HCT116 (cell line): ENCODE results near the gene EIF4G2. TPM values are rescaled to one million over a fixed set of nuclear protein-coding genes. Genes with fewer than 3 reads are reported as not detected.

Experiments
- ATAC-seq: fragments of 200-7000 bp; cut with Tn5 transposase; 2 replicates; pipeline ENCODE4 v1.9.1; 2020; ENCODE audit warnings: mild to moderate bottlenecking, moderate library complexity
- BruUV-seq: library from RNA; stranded (reverse); fragments of 400-500 nt; replicated peaks from 2 replicates; lab custom pipeline; 2021; lab: Mats Ljungman, UMichigan
- CTCF ChIA-PET: fragments of 300-600 bp; sonication (Branson Sonifier 250); formaldehyde crosslinking; loops from one replicate; lab custom pipeline; 2021; ENCODE audit warnings: antibody characterized with exemption; lab: Charles Lee
- POLR2A ChIA-PET: fragments of 300-600, 350-600 bp; sonication (Branson Sonifier 250); formaldehyde crosslinking; loops from one replicate; lab custom pipeline; 2021; ENCODE audit warnings: antibody characterized with exemption; lab: Charles Lee
- RAD21 ChIA-PET, 2 experiments: fragments of 300-600 bp; sonication (Branson Sonifier 250); formaldehyde crosslinking; loops; one replicate each; lab custom pipeline; 2023; ENCODE audit warnings: low total read pairs in 2 of 2; ENCODE audit not compliant: uncharacterized antibody in 2 of 2, unreplicated experiment in 2 of 2, low non-redundant PET in 1 of 2; lab: Charles Lee
- DNase-seq: peaks from one replicate; pipeline ENCODE4 v3.0.0-alpha.2; 2010; ENCODE audit warnings: low read depth, low spot score
- H2AFZ ChIP-seq: fragments of 200-600 bp; shearing (Covaris generic), sonication (generic); 2 replicates; pipeline ENCODE4 v1.6.1; 2017; ENCODE audit warnings: low read depth, mixed run types, mixed read lengths, antibody characterized with exemption, low read length; ENCODE audit not compliant: poor library complexity, severe bottlenecking
- H3K27ac ChIP-seq: 2 replicates; pipeline ENCODE4 v1.5.1; 2012; ENCODE audit warnings: low read depth, low read length
- H3K27me3 ChIP-seq: fragments of 200-600 bp; sonication (generic); 2 replicates; pipeline ENCODE4 v1.6.1; 2016; ENCODE audit warnings: mixed run types, low read length, mixed read lengths; ENCODE audit not compliant: insufficient read depth
- H3K36me3 ChIP-seq, 2 experiments: fragments of 200-500 bp in 1 of 2; fragments of 200-600 bp in 1 of 2; sonication (Bioruptor generic) in 1 of 2; sonication (generic) in 1 of 2; 2 replicates each; pipeline versions ENCODE4 v1.5.1 to v1.6.1; 2014 to 2016; ENCODE audit warnings: low read length in 2 of 2, inconsistent platforms in 1 of 2, mixed read lengths in 1 of 2, mixed run types in 1 of 2; ENCODE audit not compliant: insufficient read depth in 2 of 2, control insufficient read depth in 1 of 2
- H3K4me1 ChIP-seq, 2 experiments: fragments of 200-600 bp in 1 of 2; sonication (generic) in 1 of 2; 2 replicates each; pipeline versions ENCODE4 v1.5.1 to v1.6.1; 2012 to 2017; ENCODE audit warnings: low read length in 2 of 2, inconsistent platforms in 1 of 2, mild to moderate bottlenecking in 1 of 2, mixed read lengths in 1 of 2, mixed run types in 1 of 2, moderate library complexity in 1 of 2; ENCODE audit not compliant: insufficient read depth in 2 of 2, control insufficient read depth in 1 of 2
- H3K4me2 ChIP-seq: fragments of 200-600 bp; sonication (generic); 2 replicates; pipeline ENCODE4 v1.6.1; 2017; ENCODE audit warnings: mixed run types, low read length, mixed read lengths
- H3K4me3 ChIP-seq, 2 experiments: fragments of 200-600 bp in 1 of 2; sonication (generic) in 1 of 2; replicated peaks in 1 of 2; 2 replicates each; pipeline ENCODE4 v1.5.1; 2011 to 2016; ENCODE audit warnings: low read length in 2 of 2, control low read depth in 1 of 2, low read depth in 1 of 2, mild to moderate bottlenecking in 1 of 2, mixed read lengths in 1 of 2, mixed run types in 1 of 2
- H3K79me2 ChIP-seq: fragments of 200-600 bp; sonication (generic); 2 replicates; pipeline ENCODE4 v1.6.1; 2017; ENCODE audit warnings: mild to moderate bottlenecking, mixed run types, low read length, moderate library complexity, mixed read lengths; ENCODE audit not compliant: insufficient read depth
- H3K9ac ChIP-seq: fragments of 200-600 bp; sonication (generic); 2 replicates; pipeline ENCODE4 v1.6.1; 2016; ENCODE audit warnings: low read length, mixed read lengths
- H3K9me2 ChIP-seq: fragments of 200-600 bp; sonication (generic), shearing (Covaris generic); 2 replicates; pipeline ENCODE4 v1.6.1; 2017; ENCODE audit warnings: mixed run types, mild to moderate bottlenecking, moderate library complexity; ENCODE audit not compliant: insufficient read depth
- H3K9me3 ChIP-seq, 2 experiments: fragments of 200-500 bp in 1 of 2; fragments of 200-600 bp in 1 of 2; sonication (Bioruptor generic) in 1 of 2; sonication (generic) in 1 of 2; 2 replicates each; pipeline ENCODE4 v1.6.1; 2014 to 2017; ENCODE audit warnings: low read length in 2 of 2, mixed read lengths in 2 of 2, inconsistent platforms in 1 of 2, low read depth in 1 of 2, mild to moderate bottlenecking in 1 of 2, mixed run types in 1 of 2, moderate library complexity in 1 of 2; ENCODE audit not compliant: control insufficient read depth in 1 of 2, insufficient read depth in 1 of 2
- H4K20me1 ChIP-seq: fragments of 200-600 bp; sonication (generic), shearing (Covaris generic); 2 replicates; pipeline ENCODE4 v1.6.1; 2017; ENCODE audit warnings: mixed run types, mild to moderate bottlenecking, moderate library complexity; ENCODE audit not compliant: insufficient read depth
- CBX3 ChIP-seq: IDR thresholded peaks from 2 replicates; pipeline ENCODE4 v1.6.1; 2012; ENCODE audit warnings: low read depth
- CEBPB ChIP-seq: IDR thresholded peaks from 2 replicates; pipeline ENCODE4 v1.6.1; 2012; ENCODE audit warnings: low read depth
- EGR1 ChIP-seq: IDR thresholded peaks from 2 replicates; pipeline ENCODE4 v1.6.1; 2012; ENCODE audit warnings: low read depth
- ELF1 ChIP-seq: IDR thresholded peaks from 2 replicates; pipeline ENCODE4 v1.6.1; 2012; ENCODE audit warnings: low read depth, borderline replicate concordance
- EZH2 ChIP-seq: fragments of 200-600 bp; sonication (generic); IDR thresholded peaks from 2 replicates; pipeline ENCODE4 v1.6.1; 2017; ENCODE audit warnings: antibody characterized with exemption, mixed run types
- EZH2phosphoT487 ChIP-seq: fragments of 200-600 bp; IDR thresholded peaks from 2 replicates; pipeline ENCODE4 v1.6.1; 2018; ENCODE audit warnings: antibody characterized with exemption, borderline replicate concordance
- FOSL1 ChIP-seq: IDR thresholded peaks from 2 replicates; pipeline ENCODE4 v1.6.1; 2012; ENCODE audit warnings: low read depth
- POLR2A ChIP-seq: IDR thresholded peaks from 2 replicates; pipeline ENCODE4 v1.7.0; 2011; ENCODE audit warnings: borderline replicate concordance; ENCODE audit not compliant: insufficient read depth, insufficient read length; ENCODE audit errors: extremely low read depth
- POLR2AphosphoS5 ChIP-seq: IDR thresholded peaks from 2 replicates; pipeline ENCODE4 v1.6.1; 2011; ENCODE audit warnings: mild to moderate bottlenecking, low read depth, low read length, moderate library complexity
- RAD21 ChIP-seq: IDR thresholded peaks from 2 replicates; pipeline ENCODE4 v1.6.1; 2012; ENCODE audit warnings: low read depth, mild to moderate bottlenecking
- SIN3A ChIP-seq: IDR thresholded peaks from 2 replicates; pipeline ENCODE4 v1.6.1; 2012; ENCODE audit warnings: low read depth
- SP1 ChIP-seq: IDR thresholded peaks from 2 replicates; pipeline ENCODE4 v1.6.1; 2012; ENCODE audit warnings: low read depth
- SRF ChIP-seq: IDR thresholded peaks from 2 replicates; pipeline ENCODE4 v1.6.1; 2012; ENCODE audit warnings: low read depth
- TCF7L2 ChIP-seq: IDR thresholded peaks from 2 replicates; pipeline ENCODE4 v1.7.0; 2011; ENCODE audit warnings: borderline replicate concordance, inconsistent platforms; ENCODE audit not compliant: insufficient read depth, insufficient read length; ENCODE audit errors: extremely low read depth
- YY1 ChIP-seq: IDR thresholded peaks from 2 replicates; pipeline ENCODE4 v1.6.1; 2011; ENCODE audit warnings: low read length, low read depth, moderate library complexity, mild to moderate bottlenecking; ENCODE audit not compliant: insufficient replicate concordance; ENCODE audit errors: extremely low read depth
- ZFX ChIP-seq: fragments of 450-650 bp; IDR thresholded peaks from 2 replicates; pipeline ENCODE4 v1.6.1; 2017
- intact Hi-C: fragments of 100-400 bp; cut with micrococcal nuclease; formaldehyde crosslinking; loops from 2 replicates; pipeline ENCODE4 v1.10.0; 2022
- total RNA-seq: library from RNA; stranded (reverse); gene quantifications from one replicate; pipeline ENCODE4 v1.2.1, GENCODE V29; 2021; ENCODE audit not compliant: unreplicated experiment
- TF ChIP-seq, protein P1 (sequence below): IDR thresholded peaks from 2 replicates; pipeline ENCODE4 v1.6.1; 2012; ENCODE audit warnings: low read depth
- TF ChIP-seq, protein P2 (sequence below), 3 experiments: fragments of 200-600 bp in 1 of 3; sonication (generic) in 1 of 3; IDR thresholded peaks in 2 of 3; conservative IDR thresholded peaks in 1 of 3; 2 replicates each; pipeline ENCODE4 v1.5.1; 2012 to 2017; ENCODE audit warnings: low read depth in 2 of 3, low read length in 2 of 3, antibody characterized with exemption in 1 of 3, borderline replicate concordance in 1 of 3, control low read depth in 1 of 3, mild to moderate bottlenecking in 1 of 3, mixed read lengths in 1 of 3, mixed run types in 1 of 3, moderate library complexity in 1 of 3; ENCODE audit not compliant: insufficient read depth in 1 of 3
- TF ChIP-seq, protein P3 (sequence below): IDR thresholded peaks from 2 replicates; pipeline ENCODE4 v1.6.1; 2011; ENCODE audit warnings: mild to moderate bottlenecking, low read length, moderate library complexity; ENCODE audit not compliant: insufficient replicate concordance; ENCODE audit errors: extremely low read depth

EIF4G2 gene
- total RNA-seq, 1 experiment from 2014 or later: 888 TPM

DNA sequence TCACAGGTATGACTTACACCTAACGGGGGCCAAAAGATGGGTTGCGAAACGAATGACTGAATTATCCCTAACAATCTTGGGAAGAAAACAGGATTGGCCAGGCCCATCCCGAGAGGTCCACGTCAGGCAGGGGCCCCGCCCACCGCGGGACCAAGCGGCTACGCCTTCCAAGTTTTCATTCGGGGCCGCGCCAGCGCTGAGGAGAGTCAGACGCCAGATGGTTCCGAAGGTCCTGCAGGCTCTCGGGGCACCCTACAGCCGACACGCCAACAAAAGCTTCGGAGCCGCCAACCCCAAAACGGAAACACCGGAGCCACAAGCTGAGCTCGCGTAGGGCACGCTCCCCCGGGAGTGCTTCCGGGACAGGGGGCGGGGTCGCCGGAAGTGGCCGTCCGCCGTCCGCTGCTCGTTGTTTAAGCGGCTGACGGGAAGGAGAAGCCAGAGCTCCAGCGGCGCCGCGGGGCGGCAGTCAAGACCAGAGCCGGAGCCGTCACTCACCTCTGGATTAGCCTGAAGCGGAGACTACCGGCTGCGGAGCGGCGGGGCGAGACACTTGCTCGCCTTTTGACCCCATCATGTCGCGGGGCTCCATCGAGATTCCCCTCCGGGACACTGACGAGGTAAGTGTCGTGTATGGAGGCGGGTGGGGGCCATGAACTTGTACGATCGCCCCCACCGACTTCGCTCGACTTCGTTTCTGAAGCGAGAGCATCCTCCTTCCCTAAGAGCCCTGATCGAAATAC, 57.7 kb downstream of the EIF4G2 start, which contains the start of gene CTR9:
TSS of gene CTR9 (plus strand) at position 409 of the 743 bp plus-strand sequence. CDS start at position 576, 167 bp downstream.
- ChIA-PET CTCF (interaction anchor here (0.7 to 1.5 kb wide), 4 partner anchors 9 to 345 kb away, joined by 3 to 7 read pairs (median 4); no protein-coding TSS in a partner anchor), RAD21 (no interaction called here), POLR2A (interaction anchor here (0.7 to 1.9 kb wide), 6 partner anchors 13 to 297 kb away, joined by 3 to 8 read pairs (median 4); partner anchors contain the start of genes AMPD3 and EIF4G2)
- DNase-seq: peak; percentile 83
- intact Hi-C loops: no loop called here
- H3K36me3 ChIP-seq: peaks cover 27 to 33% of the 10 kb centered on the region in 2 experiments
- BruUV-seq: no TSS peak
- no peaks in the 10 kb centered on the region for H3K9me3 ChIP-seq
- peak; percentile 90 for ATAC-seq
- H3K79me2 ChIP-seq: peaks cover 46% of the 10 kb centered on the region
- peak within 1 kb of the TSS; percentile 80 for H3K9ac ChIP-seq
- peak within 1 kb of the TSS; percentile 83 for H3K4me2 ChIP-seq
- peaks cover 7 to 22% of the 10 kb centered on the region in 2 experiments; a peak in 3 of 4 replicates for H3K4me1 ChIP-seq
- H4K20me1 ChIP-seq: no peaks in the 10 kb centered on the region
- peak within 1 kb of the TSS; percentile 99 for H3K27ac ChIP-seq
- H3K27me3 ChIP-seq: no peaks in the 10 kb centered on the region
- no peak within 1 kb of the TSS for H2AFZ ChIP-seq
- H3K4me3 ChIP-seq: peak within 1 kb of the TSS; percentile 94 to 97
- H3K9me2 ChIP-seq: no peaks in the 10 kb centered on the region
- TF ChIP-seq EZH2: no peak
- TF ChIP-seq, protein P1, sequence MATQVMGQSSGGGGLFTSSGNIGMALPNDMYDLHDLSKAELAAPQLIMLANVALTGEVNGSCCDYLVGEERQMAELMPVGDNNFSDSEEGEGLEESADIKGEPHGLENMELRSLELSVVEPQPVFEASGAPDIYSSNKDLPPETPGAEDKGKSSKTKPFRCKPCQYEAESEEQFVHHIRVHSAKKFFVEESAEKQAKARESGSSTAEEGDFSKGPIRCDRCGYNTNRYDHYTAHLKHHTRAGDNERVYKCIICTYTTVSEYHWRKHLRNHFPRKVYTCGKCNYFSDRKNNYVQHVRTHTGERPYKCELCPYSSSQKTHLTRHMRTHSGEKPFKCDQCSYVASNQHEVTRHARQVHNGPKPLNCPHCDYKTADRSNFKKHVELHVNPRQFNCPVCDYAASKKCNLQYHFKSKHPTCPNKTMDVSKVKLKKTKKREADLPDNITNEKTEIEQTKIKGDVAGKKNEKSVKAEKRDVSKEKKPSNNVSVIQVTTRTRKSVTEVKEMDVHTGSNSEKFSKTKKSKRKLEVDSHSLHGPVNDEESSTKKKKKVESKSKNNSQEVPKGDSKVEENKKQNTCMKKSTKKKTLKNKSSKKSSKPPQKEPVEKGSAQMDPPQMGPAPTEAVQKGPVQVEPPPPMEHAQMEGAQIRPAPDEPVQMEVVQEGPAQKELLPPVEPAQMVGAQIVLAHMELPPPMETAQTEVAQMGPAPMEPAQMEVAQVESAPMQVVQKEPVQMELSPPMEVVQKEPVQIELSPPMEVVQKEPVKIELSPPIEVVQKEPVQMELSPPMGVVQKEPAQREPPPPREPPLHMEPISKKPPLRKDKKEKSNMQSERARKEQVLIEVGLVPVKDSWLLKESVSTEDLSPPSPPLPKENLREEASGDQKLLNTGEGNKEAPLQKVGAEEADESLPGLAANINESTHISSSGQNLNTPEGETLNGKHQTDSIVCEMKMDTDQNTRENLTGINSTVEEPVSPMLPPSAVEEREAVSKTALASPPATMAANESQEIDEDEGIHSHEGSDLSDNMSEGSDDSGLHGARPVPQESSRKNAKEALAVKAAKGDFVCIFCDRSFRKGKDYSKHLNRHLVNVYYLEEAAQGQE: no peak
- TF ChIP-seq ZFX: no peak
- TF ChIP-seq YY1: peak; percentile 68
- TF ChIP-seq, protein P2, sequence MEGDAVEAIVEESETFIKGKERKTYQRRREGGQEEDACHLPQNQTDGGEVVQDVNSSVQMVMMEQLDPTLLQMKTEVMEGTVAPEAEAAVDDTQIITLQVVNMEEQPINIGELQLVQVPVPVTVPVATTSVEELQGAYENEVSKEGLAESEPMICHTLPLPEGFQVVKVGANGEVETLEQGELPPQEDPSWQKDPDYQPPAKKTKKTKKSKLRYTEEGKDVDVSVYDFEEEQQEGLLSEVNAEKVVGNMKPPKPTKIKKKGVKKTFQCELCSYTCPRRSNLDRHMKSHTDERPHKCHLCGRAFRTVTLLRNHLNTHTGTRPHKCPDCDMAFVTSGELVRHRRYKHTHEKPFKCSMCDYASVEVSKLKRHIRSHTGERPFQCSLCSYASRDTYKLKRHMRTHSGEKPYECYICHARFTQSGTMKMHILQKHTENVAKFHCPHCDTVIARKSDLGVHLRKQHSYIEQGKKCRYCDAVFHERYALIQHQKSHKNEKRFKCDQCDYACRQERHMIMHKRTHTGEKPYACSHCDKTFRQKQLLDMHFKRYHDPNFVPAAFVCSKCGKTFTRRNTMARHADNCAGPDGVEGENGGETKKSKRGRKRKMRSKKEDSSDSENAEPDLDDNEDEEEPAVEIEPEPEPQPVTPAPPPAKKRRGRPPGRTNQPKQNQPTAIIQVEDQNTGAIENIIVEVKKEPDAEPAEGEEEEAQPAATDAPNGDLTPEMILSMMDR (IDR thresholded peaks at IDR 0.05 in 2 of 3, conservative IDR thresholded peaks at IDR 0.05 in 1 of 3; ENCODE audit: borderline replicate concordance in 1 of 3, insufficient read depth in 1 of 3, low read depth in 2 of 3, low read length in 2 of 3): no peak
- TF ChIP-seq SP1: peak; percentile 80
- TF ChIP-seq FOSL1: no peak
- peak; percentile 95 for TF ChIP-seq POLR2AphosphoS5
- peak; percentile 49; the same call in 1 of the 2 replicates for TF ChIP-seq ELF1
- TF ChIP-seq, protein P3, sequence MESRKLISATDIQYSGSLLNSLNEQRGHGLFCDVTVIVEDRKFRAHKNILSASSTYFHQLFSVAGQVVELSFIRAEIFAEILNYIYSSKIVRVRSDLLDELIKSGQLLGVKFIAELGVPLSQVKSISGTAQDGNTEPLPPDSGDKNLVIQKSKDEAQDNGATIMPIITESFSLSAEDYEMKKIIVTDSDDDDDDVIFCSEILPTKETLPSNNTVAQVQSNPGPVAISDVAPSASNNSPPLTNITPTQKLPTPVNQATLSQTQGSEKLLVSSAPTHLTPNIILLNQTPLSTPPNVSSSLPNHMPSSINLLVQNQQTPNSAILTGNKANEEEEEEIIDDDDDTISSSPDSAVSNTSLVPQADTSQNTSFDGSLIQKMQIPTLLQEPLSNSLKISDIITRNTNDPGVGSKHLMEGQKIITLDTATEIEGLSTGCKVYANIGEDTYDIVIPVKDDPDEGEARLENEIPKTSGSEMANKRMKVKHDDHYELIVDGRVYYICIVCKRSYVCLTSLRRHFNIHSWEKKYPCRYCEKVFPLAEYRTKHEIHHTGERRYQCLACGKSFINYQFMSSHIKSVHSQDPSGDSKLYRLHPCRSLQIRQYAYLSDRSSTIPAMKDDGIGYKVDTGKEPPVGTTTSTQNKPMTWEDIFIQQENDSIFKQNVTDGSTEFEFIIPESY: peak; percentile 40
- peak; percentile 68 for TF ChIP-seq POLR2A
- TF ChIP-seq CEBPB: peak; percentile 94
- peak; percentile 65 for TF ChIP-seq EGR1
- TF ChIP-seq SIN3A: peak; percentile 91
- peak; percentile 32; the same call in 1 of the 2 replicates for TF ChIP-seq RAD21
- TF ChIP-seq TCF7L2: no peak
- peak; percentile 72 for TF ChIP-seq CBX3
- no peak for TF ChIP-seq EZH2phosphoT487
- TF ChIP-seq SRF: no peak
